Measurements from ENCODE around the gene PTH1R.

The PTH1R gene

DNA sequence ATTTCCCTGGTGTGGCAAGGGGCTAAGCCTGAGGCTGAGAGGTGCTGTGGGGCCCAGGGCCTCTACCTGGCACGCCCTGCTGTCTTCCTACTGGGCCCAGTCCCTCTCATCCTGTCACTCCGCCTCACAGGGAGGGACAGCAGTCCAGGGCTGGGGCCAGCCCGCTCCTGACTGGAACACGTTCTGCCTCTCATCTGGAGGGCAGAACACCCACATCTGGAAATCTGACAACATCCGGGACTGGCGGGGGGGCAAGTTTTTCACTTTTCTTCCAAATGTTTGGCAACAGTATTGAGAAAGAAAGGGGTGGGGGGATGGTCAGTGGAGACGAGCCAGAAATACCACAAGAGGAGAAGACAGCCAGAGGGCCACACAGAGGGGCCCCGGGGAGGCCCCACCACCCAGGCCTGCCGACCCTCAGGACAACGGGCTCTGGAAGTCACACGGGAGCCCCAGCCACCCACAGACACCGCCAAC lies 12.5 kb upstream of the PTH1R start:
- DNase-seq: no peak

DNA sequence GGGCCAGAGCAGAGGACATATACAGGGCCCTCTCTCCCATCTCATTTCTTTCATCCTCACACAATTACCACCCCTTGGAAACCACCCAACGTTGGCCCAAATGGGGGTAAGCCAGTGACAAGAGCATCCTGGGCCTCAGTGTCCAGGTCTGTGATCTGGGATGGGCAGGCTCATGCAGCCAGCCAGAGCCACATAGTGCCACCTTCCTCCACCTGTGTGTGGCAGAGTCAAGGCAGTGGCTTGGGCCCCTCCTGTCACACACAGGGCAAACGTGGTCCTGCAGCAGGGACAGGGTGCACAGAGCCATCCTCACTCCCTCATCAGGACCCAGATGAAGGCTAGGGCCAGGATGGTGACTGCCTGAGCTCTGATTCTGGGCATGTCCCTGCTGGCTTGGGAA lies 12.0 kb upstream of the PTH1R start:
- DNase-seq: no peak

DNA sequence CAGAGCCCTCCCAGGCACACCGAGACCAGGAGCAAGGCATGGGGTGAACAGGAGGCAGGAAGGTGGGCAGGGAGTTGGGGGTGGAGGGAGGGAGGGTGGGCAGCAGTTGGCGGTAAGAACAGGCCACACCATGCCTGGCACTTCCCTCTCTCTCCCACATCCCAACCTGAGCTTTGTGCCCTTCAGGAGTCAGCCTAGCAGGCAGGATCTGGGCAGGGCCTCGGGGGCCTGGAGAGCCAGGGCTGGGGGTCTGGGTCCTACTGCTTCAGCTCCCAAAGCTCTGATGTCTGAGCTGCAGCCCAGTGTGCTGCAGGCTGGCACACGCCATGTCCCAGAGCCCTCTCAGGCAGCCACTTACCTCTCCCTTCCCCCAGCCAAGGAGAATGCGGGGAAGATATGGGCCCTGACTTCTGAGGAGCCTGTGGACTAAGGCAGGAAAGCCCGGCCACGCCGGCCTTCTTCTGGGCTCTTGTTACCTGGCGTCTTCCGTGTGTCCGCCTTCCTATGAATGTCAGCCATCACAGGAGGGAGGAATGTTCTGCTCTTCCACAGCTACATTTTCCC lies 11.4 kb upstream of the PTH1R start:
- no peak for DNase-seq

DNA sequence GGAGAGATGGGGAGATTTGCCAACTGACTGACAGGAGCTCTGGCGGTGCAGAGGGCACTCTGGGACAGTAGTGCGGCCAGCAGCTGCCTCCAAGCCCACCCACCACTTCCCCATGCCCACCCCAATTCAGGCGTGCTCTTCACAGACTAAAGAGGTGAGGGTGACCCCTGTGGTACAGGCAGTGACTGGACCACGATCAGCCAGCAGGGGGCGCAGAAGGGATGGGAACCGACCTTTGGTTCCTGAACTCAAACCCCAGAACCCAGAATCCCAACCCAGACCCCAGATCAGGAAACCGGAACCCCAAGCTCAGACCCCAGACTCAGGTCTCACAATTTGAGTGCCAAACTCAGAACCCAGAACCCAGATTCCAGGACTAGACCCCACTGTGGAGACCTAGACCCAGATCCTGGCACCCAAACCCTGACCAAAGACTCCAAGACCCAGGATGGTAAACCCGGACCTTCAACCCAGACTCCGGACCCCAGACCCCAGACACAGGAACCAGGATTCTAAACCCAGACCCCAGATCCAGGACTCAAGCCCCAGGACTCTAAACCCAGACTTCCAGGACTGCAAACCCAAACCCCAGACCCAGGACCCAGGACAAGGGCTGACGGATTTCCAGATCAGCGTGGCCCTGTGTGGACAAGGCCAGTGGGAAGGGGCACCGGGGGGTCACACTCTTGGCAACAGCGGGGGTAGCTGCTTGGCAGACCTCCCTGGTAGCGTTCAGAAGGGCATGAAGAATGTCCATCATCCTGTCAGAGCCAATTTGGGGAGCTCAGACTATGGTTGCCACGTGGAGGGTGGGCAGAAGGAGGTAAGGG lies 10.6 kb upstream of the PTH1R start:
- DNase-seq: peak in 1 of 2 experiments; percentile 16

DNA sequence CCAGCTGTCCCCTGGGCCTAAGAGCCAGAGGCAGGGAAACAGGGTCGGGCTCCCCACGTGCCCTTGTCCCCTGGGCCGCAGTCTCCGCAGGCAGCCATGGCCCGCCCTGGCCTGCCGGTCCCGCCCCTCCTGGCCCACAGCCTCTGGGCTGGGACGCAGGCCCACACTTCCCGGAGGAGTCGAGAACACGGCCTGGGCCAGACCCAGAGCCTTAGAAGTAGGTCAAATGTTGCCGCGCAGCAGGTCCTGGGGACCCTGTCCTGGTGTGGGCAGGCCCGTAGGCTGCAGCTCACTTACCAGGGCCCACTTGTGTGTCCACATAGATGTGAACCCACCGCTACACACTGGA lies 10.0 kb upstream of the PTH1R start:
- no peak for DNase-seq

DNA sequence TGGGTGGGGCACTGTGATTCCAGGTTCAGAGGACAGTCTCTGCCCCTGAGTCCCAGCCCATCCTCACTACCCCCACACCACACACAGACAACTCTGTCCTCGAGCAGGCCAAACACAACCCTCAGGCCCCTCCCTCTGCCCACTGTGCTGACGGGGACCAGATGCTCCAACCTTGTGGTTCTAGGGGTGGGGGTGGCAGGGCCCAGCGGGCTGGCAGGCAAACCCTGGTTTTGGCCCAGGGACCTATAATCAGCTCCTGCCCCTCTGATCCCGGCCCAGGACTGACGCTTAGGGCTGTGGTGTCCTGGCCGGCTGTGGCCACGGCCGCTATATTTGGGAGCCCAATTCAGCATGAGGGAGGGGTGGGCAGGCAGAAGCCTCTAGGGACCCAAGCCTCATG lies 9.2 kb upstream of the PTH1R start:
- DNase-seq: no peak

DNA sequence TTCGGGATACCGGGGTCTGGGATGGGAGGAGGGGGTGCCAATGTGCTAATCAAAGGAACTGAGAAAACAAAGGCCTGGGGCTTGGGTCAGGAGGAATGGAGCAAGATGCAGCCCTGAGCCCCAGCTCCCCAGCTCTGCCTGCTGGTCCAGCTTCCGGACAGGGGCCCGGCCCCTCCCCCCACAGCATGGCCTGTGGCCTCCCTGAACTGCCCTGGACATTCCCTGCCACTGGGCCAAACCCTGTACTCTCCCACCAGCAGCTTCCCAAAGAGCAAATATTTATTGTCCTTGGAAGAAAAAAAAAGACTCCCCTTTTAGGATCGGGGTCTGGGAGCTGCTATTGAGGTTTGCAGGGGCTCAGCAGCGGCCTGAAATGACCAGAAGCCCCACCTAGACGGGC lies 8.6 kb upstream of the PTH1R start:
- DNase-seq: no peak

DNA sequence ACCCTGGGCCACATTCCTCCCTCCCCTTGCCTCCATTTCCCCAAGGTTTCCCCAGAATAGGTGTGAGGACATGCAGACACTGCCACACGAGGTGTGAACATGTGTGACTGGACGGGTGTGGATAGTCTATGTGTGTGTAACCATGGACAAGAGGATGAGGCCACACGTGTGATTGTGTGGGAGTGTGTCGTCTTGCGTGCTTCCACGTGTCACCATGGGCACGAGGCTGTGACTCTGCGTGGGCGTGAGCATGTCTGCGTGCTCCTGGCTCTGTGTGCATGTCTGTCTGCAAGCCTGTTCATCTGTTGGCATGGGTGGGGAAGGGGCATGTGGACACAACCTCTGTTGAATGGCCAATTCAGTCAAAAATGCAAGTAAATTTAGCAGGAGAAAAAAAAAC lies 8.1 kb upstream of the PTH1R start:
- no peak for DNase-seq

DNA sequence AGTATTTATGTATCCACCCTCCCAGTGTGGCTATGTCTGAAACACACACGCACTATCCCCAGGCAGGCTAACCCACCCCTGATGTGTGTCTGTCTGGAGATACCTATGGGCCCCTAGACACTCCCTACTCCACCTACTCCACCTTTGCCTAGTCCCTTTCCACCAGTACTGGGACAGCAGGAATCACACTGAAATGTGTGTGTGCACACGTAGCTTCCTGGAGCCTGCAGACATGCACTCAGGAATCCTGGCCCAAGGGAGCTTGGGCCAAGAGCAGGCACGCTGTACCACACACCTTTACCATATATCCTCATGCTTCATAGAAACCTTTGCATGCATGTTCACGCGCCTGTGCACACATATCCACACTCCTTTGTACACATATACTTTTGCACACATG lies 6.9 kb upstream of the PTH1R start:
- no peak for DNase-seq

DNA sequence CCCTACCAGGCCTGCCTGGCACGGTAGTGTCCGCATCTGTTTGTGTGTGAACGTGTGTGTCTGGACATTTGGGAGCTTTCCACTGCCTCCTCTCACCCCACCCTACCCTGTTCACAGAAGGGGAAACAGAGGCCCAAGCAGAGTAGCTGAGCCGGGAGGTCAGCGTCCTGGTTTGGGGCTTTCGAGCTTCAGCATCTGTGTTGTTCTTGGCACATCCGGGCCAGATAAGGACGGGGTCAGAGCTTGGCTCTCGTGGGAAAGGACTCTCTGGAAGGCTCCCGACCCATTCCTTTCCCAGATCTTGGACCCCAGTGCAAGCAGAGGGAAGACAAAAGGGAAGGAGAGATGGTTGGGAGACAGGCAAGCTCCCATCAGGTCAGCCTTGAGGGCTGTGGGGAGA lies 6.3 kb upstream of the PTH1R start:
- no peak for DNase-seq

DNA sequence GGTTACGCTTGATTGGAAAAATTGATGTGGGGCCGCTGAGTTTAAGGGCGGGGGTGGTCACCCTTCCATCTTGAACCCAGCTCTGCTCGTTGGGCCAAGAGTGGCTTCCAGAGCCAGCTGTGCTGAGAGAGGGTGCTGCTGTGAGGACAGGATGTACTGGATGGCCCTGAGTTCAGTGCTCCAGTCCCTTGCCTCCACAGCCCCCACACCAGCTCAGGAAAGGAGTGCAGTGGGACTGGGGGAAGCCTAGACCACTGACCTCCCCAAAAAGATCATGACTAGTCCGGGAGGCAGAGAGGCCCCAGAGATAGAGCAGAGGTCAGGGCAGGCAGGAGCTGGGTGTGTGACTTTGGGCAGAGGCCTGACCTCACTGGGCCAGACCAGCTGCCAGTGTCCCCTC lies 4.0 kb upstream of the PTH1R start:
- DNase-seq: no peak

DNA sequence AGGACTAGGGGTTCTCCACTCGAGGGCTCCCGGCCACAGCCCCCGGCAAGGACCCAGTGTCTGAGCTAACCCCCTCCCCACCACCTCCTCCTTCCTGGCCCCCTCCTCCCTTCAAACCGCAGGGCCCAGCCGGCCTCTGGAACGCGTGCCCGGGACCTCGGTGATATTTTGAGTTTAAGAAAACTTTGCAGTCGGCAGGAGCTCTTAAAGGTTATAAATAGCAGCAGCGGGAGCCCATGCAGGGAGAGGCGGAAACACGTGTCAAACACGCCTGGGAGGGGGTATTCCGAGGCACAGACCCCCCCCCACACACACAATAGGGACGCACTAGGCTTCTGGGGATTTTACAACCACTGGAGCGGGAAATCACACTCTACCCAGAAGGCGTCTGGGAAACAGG lies 3.1 kb upstream of the PTH1R start:
- no peak for DNase-seq

DNA sequence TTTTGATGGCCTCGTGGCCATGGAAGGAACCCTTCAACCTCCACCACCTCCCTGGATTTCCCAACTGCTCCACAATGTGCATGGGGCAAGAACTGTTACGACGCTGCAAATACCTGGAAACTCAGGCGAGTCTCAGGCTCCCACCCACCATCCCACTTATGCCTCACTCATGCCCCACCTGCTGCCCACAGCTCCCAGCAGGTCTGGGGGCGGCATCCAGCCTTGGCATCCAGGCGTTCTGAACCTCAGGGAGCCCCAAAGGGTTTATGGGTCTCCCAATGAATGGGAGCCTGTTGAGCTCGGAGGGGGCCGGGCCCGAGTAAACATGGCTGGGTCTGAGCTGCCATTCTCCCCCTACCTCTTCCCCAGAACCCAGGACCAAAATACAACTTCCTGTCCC lies 2.0 kb upstream of the PTH1R start:
- DNase-seq: no peak

DNA sequence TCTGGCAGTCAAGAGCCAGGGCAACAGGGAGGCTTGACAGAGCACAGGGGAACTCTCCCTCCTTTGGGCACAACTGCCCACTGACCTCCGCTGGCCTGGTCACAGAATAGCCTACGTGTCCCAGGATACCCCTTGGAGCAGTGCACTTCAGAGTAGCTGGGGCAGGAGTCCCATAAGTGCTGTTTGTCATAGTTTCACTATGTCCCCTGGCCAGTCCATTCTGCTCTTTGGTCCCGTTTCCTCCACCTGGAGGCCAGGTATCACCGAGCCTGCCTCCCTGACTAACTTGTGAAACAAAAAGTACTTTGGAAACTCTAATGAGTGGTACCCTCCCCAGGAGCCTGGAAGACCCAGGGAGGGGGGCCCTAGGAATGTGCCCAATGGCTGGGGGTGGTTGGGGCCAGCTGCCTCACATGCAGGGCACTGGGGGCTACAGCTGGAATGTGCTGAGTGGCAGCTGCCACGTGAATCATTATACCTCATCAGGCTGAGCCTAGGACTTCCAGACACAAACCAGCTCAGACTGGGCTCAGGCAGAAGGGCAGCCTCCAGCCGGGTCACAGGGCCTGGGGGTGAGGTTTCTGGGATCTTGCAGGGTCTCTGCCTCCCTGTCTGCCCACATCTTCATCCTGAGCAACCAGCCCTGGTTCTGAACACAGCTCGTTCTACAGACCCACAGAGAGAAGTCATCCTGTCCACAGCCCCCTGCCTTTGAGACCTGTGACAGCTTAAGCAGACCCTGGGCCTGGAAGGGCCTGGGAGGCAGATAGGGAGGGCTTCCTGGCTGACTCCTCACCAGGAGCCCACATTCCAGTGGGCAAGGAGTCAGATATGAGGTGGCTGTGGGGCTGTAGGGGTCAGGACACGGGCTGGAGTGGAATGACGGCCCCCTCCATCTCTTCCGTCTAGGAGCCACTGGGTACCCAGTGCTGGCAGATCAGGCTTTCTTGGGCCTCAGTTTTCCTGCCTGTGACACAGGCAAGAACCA lies 914 bp upstream of the PTH1R start:
- no peak for DNase-seq

DNA sequence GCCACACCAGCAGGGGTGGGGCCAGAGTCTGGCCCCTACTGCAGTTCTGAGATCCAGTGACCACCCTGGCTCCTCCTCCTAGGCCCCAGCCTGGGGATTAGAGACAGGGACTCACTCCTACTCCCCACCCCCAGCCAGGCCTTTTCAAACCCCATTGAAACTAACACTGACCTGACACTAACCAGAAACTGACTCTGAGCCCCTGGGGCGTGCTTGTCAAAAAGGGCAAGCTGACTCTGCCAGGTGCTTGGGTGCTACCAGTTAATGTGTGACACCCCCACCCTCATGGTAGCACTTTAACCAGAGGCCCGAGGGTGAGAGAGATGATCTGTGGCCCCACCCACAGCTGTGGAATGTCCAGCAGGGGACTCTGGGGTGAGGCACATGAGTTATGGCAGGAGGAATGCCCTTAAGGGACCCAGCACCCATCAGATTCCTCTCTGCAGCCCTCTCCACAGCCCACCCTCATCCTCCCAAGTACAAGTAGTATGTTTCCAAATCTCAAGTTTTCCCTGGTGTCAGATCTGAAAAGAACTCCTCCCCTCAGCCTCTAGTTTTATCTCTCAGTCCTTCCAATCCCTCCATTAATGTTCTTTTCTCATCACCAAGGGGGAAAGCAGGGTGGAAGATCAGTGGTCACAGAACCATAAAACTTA lies 1.4 kb downstream of the PTH1R start:
- DNase-seq: no peak

DNA sequence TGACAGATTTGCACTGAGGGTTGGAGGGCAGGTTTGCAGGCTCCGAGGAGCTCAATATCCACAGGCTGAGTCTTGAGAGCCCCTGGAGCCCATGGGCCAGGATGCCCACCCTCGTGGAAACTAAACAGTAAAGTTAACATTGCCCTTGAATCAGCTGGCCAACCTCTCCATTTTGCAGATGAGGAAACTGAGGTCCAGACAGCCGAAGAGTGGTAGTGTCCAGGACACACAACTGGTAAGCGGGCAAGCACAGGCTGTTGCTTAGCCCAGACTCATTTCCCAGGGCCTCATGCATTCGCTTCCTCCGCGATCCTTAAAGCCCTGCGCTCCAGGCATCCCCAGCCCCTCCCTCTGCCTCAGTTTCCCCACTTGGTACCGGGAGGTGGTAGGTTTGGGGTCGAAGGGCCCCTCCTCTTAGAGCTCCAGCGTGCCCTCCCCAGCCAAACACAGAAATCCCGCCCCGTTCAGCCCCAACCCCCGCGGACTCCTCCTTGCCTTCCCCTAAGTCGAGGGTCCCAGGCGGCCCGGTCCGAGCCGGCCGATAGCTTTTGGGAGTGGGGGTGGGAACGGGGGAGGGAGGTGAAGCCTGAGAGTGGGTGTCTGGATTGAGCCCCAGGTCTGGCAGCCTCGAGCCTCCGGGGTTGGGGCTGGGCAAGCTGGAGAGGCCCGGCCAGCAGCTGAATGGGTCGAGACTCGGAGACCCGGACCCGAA lies 3.5 kb downstream of the PTH1R start:
- no peak for DNase-seq

DNA sequence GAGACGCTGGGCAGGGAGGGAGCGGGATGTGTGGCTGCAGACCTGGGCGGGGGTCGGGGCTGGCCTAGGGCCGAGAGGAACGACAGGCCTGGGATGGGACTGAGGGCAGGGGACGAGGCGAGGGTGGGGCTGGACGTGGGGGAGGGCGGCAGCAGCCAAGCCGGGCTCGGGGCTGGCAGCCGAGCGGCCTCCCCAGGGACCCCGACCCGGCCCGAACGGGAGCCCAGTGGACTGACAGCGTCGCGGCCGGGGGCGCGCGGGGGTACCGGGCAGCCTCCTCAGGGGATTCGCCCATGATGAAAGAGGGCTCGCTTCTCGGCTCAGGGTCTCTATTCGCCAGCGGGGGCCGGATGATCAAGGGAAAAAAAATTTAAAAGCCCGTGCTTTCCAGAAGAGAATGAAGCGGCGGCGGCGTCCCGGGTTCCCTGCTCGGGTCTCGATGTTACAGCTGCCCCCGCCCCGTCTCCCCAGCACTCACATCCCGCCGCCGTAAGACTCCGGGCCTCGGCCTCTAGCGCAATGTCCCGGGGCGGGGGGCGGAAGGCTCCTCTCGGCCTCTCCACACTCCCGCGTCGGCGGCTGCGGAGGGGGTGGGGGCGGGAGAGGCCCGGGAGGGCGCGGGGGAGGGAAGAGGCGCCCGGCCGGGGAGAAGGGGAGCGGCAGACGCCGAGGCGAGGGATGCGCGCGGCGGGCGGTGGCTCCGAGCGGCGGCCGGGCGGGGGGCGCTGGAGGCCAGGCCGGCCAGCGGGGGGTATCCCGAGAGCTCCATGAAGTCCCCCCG lies 4.3 kb downstream of the PTH1R start:
- DNase-seq: no peak

DNA sequence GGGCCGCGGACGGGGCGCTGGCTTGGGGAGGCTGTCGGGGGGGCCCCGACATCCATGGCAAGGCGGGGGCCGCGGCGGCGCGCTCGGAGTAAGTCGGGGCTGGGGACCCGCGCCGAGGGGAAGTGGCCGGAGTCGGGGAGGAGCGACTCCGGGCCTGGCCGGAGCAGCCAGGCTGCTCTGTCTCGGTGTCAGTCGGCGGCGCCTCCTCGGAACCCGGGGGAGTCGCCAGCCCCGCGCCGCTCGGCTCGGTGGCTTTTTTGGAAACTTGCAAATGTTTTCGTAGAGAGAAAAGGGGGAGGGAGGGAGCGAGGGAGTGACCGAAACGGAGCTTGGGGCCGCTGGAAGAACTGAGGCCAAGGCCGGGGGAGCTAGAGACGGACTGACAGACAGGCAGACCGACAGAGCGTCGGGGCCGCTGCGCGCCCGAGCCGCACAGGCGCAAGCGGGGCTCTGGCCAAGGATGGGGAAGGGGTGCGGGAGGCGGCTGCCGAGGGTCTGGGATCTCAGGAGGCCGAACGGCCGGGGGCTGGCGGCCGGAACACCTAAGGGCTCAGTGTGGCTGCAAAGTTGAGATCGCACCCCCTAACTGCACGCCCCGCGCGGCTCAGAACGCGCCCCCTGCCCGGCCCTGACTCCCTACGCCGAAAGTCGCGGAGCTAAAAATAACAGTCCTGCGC lies 5.0 kb downstream of the PTH1R start:
- DNase-seq: no peak

DNA sequence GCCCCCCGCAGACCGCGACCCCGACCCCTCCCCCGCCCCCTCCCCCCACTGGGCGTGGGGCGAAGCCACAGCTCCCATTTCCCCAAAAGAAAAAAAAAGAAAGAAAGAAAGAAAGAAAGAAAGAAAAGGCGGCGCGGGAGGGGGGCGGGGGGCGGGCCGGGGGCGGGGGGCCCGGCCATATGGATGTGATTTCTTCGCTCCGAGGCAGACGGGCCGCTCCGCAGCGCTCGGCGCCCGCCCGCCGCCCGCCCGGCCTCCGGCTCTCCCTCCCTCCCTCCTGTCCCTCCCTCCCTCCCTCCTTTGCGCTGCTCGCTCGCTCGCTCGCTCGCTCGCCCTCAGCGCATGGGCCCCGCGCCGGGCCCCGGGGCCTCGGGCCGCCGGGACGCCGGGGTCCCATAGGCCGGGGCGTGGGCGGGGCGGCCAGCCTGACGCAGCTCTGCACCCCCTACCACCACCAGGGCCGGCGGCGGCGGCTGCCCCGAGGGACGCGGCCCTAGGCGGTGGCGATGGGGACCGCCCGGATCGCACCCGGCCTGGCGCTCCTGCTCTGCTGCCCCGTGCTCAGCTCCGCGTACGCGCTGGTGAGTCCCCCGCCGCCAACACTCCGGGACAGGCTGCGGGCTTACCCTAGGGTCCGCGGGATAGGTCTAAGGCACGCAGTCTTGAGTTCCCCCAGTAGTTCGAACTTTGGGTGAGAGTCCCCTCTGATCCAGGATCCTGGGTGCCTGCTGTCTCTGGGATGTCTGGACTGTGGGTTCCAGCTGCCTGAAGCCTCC lies 5.7 kb downstream of the PTH1R start:
- DNase-seq: no peak

DNA sequence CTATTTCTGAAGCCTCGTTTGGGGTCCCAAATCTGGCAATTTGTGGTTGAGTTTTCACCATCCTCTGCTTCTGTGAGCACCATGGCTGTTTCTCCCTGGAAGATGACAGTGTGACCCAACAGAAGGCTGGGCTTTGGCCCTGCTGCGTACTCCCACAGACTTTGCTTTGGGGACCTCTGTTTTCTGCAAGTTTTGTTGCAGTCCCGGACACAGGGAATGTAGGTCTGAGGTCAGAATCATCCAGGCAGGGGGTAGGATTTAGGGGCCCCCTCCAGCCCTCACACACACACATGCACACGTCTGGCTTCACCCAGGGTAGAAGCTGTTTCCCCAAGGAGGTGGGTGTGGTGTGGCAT lies 6.3 kb downstream of the PTH1R start:
- no peak for DNase-seq

All from cerebellar nuclear complex (tissue), 1 donor.